Measurements from ENCODE around the gene S100A3.
"Not testable (repeated sequence)": the region's sequence is repeated elsewhere in the genome, so short reads cannot be mapped to it uniquely, and the experiment has no call there.

The S100A3 gene

DNA sequence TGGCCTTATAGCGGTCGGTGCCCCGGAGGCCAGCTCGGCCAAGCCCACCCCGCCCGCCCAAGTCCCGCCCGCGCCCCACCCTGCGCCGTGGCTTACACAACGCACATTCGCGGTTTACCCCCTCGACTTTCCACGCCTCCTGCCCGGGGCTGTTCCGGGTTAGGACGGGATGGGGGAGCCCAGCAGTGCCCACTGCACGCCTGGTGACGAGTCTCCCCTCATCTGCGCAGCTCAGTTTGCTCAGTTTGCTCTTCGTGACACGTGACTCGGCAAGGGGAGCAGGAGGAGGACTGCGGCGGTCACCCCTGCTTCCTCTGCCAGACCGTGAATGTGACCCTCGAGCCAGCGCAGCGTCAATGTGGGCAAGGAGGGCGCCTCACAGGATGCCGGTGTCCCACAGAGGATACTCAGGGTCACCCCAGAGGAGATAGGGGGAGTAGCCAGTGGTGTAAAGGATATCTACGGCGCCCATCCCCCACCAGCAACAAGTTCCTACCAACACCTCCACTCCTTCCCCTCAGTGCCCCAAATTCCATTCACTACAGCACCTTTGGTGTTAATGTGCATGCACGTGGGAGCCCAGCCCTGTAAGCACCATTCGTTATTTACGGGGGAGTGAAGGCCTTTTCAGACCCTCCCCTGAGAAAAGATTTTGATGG, 12.9 kb downstream of the S100A3 start:
- DNase-seq: peak in 47 of 56 donors; percentile 12 to 80 (median 46)

DNA sequence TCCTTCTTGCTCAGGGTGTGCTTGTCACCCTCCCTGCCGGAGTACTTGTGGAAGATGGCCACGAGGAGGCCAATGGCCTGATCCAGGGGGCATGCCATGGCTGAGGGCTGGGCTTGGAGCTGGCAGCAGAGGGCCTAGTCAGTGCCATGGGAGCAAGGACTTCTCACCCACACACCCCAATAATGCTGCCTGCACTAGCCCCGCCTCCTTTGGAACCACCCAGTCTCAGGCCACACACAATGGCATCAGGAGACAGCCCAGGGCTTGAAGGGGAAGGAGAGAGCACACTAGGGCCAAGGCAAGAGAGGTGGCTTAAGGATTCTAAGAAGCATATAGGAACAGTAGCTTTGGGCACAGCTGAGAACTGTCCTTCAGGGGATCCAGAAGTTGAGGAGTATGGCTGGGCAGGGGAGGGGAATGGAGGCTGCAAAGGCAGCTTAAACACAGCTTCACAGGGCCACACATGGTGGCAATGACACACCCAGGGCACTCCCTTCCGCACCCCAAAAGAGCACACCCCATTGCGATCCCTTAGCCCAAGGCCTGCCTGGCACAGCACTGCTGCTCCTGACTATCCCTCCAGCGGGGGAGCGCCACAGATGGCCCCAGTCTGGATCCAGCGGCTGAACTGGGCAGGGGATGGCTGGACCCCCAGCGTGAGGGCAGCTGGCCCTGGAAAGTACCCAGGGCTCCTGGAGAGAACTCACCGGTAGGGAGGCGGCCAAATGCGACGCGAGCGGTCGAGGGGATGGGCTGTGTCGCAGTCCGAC, 13.6 kb downstream of the S100A3 start, which contains the start of gene S100A6:
Gene S100A6 (minus strand): TSS at position 750 of the 770 bp plus-strand sequence. CDS start 652 bp downstream, at position 98.
- DNase-seq: peak in 15 of 56 donors; percentile 4 to 55 (median 28)

DNA sequence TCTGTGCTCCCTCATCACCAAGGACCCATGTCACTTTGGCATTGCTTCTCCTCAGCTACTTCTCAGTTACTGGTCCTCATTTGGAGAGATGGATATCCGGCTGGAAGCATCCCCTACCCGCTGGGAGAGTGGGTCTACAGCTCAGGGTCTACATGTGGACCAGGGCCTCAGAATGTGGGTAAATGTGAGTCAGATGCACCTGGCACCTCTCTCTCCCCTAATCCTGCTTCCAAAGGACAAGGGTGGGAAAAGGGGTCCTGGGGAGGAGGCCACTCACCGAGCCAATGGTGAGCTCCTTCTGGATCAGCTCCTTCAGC, 14.2 kb downstream of the S100A3 start:
- no peak for DNase-seq

DNA sequence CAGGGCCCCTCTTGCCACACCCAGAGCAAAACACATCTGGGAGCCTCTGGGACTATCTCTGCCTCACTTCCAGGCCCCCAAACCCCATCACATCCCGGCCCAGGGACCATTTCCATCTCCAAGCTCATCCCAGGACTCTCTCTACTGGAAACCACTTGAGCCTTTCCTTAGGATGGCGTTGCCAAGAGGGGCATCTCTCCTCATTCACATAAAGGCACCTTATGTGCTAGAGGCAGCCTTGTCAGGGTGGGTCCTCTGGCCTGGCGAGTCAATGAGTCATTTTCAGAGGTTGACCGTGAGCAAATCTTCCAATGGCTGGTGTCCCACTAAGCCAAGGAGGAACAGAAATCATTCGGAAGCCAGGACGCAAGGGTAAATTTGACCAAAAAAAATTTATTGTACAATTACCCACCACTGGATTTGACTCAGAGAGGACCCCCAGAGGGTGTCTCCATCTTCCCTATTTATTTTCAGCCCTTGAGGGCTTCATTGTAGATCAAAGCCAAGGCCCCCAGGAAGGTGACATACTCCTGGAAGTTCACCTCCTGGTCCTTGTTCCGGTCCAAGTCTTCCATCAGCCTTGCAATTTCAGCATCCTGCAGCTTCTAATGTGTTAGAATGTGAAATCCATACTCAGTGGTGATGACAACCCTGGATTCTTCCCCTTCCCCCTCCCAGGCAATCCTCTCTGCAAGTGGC, 14.7 kb downstream of the S100A3 start:
- no peak for DNase-seq

DNA sequence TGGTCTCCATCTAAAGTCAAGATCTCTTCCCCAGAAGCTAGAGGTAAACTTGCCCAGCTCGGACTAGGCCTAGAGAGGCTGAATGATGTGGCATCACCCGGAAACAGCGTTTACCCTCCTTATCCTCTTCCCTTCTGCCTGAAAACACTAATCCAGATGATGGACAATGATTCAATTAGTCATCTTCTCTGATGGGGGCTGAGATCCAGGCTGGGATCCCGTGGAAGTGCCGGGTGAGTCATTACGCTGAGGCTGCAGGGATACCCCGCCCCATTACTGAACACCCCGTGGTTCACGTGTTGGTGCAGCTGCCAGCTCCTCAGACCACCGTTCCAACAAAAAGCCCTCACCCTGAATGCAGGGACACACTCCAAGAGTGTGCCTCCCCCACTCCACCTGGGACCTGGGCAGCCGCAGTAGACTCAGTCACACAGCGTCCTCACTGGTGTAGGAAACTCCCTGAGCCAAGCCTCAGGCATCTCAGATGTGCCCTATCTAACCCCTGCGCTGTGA, 15.3 kb downstream of the S100A3 start:
- peak in 9 of 56 donors; percentile 4 to 68 (median 33) for DNase-seq

DNA sequence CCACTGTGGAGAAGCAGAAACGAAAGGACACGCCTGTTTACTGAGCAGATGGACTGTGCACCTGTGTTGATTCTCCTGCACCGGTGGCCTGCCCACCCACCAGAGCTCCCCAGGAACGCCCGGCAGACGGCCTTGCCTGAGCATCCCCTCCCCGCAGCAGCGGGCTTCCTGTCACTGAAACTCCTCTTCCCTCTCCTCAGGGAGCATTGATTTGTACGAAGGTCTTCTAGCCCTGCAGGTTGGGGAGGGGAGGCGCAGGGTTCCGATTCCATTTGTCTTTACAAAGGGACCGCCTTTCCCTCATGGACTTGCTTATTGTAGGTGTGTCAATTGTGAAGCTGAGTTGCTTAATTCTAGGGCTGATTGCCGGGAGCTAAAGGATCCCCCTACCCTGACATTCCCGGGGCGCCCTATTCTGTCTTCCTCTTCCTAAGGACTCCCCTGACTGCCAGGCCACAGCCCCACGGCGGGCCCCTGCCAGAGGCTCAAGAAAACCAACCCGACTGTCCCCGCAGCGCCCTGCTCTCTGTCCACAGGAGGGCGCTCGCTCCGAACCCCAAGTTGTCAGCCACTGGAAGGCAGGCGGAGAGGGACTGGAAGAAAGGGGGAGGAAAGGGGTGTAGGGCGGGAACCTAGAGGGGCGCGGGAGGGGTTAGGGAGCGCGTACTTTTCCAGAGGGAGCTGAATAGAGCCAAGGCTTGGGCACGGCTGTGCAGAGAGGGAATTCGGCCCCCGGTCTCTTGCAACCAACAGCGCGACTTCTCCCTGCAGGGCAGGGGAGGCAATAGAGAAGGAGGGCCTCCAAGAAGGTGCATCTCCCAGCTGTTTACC, 16.1 kb downstream of the S100A3 start:
- DNase-seq: peak in 50 of 56 donors; percentile 17 to 89 (median 57)

DNA sequence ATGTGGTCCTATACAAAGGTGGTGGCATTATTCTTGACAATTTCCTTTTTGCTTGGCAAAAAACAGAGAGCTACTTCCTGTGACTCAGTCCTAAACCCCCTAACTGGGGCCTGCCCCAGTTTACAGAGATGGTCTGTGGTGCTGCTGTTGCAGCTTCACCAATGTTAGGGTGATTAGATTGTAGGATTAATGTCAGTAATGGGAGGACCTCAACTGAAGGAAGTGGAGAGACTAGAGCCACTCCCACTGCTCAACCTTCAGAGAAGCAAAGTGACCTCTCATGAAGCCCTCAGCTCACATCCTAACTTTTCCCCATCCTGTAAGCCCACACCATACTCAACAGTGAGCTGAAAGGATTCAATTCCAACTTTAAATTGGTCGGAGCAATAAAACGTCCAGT, 16.9 kb downstream of the S100A3 start:
- DNase-seq: no peak

DNA sequence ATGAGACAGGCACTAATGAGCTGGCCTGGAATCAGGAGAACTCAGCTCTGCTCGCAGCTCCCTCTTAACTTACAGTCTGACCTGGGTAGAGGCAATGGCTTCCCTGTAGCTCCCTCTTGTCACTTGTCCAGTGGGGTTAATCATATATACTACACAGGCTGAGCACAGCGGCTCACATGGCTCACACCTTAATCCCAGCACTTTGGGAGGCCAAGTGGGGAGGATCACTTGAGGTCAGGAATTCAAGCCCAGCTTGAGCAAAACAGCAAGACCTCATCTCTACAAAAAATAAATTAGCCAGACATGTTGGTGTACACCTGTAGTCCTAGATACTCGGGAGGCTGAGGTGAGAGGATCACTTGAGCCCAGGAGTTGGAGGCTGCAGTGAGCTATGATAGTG, 17.4 kb downstream of the S100A3 start:
- DNase-seq: no peak

DNA sequence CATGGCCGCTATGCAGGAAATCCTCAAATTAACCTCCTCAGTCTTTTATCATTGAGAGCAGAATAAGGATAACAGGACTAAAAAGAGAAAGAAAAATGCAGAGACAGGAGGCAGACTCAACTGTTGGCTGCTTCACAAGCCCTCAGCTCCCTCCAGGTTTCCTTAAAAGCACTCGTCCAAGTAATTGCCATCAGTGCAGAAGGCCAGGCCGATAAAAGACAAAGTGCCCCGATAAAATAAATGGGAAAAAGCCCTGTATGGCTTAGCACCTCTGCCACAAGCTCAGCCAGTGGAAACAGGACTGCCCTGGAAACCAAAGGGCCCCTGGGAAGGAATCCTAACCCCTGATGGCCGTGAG, 21.4 kb downstream of the S100A3 start:
- no peak for DNase-seq

DNA sequence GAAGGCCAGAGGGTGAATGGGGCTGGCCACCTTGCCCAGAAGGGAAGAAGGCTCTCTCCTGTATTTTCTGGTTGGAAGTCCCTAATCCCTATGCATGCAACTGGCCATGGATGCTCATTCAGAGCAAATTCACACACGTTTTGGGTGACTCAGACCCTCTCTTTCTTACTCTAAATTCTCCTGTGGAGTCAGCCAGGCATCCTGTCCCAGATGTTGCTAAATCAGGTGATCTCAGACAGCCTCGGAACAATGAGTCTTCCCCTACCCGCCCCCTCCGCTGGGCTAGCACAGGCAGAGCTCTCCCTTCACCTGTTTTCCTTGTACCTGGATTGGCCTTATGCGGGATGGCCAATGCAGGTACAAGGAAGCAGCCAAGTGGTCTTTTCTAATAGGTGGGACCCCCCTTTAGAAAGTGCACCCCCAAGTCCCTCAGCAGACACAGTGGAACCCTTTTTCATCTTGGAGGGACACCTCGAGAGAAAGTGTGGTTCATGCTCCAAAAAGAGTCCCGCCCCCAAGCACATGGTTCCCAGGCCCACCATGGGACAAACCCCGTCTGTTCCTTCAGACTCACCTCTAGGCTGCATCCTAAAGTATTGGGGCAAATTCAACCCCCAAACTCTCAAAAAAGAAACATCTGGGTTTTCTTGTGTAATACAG, 21.9 kb downstream of the S100A3 start:
- DNase-seq: no peak

DNA sequence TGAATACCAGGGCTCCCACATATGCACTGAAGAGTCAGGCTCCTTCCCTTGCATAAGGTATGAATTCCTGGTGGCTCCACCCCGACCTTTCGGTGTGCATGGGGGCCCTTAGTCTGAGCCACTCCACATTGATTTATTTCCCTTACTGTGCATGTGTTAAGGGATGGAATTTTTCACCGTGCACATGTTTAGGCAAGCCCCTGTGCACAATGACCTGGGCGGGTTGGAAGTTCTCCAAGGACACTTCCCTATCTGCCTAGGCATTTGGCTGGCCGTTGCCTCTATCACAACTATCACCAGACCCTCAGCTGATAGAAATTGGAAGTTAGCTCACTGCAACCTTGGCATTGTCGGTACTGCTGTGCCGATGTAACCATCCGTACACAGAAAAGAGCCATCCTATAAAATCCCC, 22.9 kb downstream of the S100A3 start:
- no peak for DNase-seq

DNA sequence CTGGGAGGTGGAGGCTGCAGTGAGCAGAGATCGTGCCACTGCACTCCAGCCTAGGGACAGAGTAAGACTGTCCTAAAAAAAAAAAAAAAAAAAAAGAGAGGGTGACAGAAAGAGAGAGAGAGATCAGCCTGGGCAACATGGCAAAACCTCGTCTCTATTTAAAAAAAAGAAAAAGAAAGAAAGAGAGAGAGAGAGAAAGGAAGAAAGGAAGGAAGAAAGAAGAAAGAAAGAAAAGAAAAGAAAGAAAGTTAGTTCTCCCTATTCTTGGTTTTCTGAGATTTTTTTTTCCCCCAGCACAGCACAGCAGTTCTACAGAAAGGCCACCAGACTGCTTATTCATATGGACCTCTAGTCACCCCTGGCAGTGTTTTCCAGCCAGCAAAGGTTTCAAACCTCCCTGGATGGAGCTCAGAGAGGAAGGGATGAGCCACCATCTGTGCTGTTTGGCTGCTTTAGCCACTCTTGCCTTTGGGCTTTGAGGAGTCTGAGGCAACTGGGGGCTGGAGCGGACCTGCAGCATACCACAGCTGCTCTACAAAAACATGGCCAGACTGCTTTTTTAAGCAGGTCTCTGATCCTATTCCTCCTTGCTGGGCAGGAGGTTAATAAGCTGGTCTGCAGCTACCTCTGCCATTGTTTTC, 23.9 kb downstream of the S100A3 start:
- DNase-seq: no peak

DNA sequence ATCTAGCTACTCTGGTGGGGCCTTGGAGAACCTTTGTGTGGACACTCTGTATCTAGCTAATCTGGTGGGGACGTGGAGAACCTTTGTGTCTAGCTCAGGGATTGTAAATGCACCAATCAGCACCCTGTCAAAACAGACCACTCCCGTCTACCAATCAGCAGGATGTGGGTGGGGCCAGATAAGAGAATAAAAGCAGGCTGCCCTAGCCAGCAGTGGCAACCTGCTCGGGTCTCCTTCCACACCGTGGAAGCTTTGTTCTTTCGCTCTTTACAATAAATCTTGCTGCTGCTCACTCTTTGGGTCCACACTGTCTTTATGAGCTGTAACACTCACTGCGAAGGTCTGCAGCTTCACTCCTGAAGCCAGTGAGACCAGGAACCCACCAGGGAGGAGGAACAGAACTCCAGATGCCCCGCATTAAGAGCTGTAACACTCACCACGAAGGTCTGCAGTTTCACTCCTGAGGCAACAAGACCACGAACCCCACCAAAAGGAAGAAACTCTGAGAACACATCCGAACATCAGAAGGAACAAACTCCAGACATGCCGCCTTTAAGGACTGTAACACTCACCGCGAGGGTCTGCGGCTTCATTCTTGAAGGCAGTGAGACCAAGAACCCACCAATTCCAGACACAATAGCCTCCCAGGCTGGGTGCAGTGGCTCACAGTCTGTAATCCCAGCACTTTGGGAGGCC, 26.6 kb downstream of the S100A3 start:
- DNase-seq: not testable (repeated sequence)

DNA sequence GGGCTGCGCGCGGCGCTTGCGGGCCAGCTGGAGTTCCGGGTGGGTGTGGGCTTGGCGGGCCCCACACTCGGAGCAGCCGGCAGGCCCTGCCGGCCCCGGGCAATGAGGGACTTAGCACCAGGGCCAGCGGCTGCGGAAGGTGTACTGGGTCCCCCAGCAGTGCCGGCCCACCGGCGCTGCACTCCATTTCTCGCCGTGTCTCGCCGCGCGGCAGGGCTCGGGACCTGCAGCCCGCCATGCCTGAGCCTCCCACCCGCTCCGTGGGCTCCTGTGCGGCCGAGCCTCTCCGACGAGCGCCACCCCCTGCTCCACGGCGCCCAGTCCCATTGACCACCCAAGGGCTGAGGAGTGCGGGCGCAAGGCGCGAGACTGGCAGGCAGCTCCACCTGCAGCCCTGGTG, 27.2 kb downstream of the S100A3 start:
- not testable (repeated sequence) for DNase-seq

DNA sequence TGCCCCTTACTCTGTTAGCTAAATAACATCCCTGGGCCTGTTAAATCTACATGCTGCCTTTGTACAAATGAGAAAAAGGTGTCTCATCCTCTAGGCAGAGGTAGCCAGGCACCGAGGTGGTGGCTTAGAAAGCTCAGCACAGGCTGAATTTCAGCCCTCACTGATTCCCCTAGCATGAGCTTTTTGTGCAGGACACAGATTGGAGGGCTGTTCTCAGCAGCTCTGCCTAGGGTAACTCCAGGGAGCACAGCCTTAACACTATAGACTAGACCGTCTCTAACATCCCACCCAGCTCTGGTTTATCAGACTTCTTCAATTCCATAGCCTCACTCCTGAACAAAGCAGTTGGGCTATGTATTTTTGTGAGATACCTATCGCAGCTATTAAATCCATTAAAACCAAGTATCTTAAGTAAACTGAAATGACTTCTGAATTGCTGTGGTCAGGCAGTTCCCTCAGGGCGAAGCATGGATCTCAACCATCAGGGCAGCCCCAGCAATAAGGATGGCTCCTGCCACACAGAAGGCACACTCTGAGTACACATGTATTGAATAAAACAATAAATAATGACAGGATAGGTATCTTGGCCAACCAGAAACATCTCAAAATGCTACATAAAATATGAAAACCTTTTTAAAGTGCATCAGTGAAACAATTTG, 28.1 kb downstream of the S100A3 start:
- DNase-seq: no peak

DNA sequence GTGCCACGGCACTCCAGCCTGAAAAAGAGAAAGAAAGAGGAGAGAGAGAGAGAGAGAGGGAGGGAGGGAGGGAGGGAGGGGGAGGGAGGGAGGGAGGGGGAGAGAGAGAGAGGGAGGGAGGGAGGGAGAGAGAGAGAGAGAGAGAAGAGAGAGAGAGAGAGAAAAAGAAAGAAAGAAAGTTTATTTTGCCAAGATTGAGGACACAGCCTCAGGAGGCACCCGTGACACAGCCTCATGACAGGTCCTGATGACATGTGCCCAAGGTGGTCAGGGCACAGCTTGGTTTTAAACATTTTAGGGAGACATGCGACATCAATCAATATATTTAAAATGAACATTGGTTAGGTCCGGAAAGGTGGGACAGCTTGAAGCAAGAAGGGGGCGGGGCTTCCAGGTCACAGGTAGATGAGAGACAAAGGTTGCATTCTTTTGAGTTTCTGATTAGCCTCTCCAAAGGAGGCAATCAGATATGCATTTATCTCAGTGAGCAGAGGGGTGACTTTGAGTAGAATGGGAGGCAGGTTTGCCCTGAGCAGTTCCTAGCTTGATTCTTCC, 28.8 kb downstream of the S100A3 start:
- DNase-seq: not testable (repeated sequence)

DNA sequence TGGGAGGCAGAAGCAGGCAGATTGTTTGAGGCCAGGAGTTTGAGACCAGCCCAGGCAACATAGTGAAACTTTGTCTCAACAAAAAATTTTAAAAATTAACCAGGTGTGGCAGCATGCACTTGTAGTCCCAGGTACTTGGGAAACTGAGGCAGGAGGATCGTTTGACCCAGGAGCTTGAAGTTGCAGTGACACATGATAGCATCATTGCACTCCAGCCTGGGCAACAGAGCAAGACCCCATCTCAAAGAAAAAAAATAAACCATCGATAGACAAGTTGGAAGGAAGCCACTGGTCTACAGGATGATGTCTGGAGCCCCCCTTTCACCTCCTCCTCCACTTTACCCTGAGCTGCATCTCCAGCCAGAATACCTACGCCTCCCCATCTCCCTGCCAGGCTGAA, 29.8 kb downstream of the S100A3 start:
- no peak for DNase-seq

DNA sequence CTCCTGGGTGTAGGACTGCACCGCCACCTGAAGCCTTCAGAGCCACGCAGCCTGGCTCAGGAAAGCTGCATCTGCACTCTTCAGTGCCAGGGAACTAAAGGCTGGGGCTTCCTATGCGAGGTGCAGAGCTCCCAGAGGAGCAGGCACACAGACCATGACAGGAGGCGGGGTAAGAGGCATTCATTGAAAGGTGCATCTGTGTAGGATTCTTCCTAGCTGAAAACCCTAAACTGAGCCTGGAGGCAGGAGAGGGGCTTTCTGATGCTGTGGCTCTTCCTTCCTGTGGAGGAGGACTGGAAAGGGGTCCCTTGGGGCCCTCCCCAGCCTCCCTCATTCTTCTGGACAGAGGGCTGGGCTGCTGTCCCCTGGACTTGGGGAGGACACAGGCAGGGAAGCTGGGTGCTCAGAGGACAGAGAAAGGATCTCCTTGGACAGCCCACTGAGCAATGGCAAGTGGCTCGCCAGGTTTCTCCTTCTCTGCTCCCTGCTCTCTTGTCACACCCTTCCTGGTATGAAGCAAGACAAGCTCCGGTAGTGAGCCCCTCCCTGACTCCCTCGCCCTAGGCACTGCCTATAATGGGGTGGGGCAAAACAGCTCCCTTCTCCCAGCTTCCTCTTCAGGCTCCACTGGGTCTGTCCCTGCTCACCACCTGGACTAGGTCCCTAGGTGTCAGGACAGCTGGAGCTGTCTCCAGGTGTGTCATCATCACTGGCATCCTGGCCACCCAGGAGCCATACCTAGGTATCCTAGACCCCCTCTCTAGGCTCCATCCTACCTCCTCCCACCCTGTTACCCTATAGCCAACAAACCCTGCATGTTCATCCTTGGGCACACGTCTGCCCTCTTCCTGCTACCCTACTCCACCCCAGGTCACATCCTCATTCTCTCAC, 33.3 kb downstream of the S100A3 start:
- DNase-seq: no peak
